B cell (primary cell): ENCODE measurements around the gene TMEM132E. TPM values are rescaled to one million over a fixed set of nuclear protein-coding genes. Genes with fewer than 3 reads are reported as not detected.

ENCODE experiments used
- ATAC-seq: fragments of 200-7000 bp; cut with Tn5 transposase; one replicate; pipeline ENCODE4 v1.10.0; 2021; ENCODE audit warnings: low read depth, mild to moderate bottlenecking, moderate number of reproducible peaks, moderate library complexity
- CTCF ChIA-PET: fragments of 350-600 bp; sonication (Branson Sonifier 250); formaldehyde crosslinking; loops from one replicate; lab custom pipeline; 2021; ENCODE audit warnings: antibody characterized with exemption, inconsistent platforms; lab: Charles Lee
- POLR2A ChIA-PET: fragments of 350-600 bp; sonication (Branson Sonifier 250); formaldehyde crosslinking; loops from one replicate; lab custom pipeline; 2021; ENCODE audit warnings: antibody characterized with exemption; lab: Charles Lee
- DNase-seq: peaks from one replicate; pipeline ENCODE4 v3.0.0; 2013
- H2AFZ ChIP-seq: 2 replicates; pipeline ENCODE4 v1.6.1; 2012; ENCODE audit warnings: mild to moderate bottlenecking, low read depth, low read length; ENCODE audit not compliant: insufficient read depth, poor library complexity, severe bottlenecking
- H3K27ac ChIP-seq, 2 donors: 1 replicate in 1 of 2; 2 replicates in 1 of 2; pipeline ENCODE4 v1.5.1; 2012 to 2013; ENCODE audit warnings: low read length in 2 of 2, mild to moderate bottlenecking in 2 of 2, moderate library complexity in 1 of 2
- H3K27me3 ChIP-seq, 4 experiments: fragments of 200-600 bp in 1 of 4; sonication (generic) in 1 of 4; replicated peaks in 1 of 4; 1 replicate in 2 of 4; 2 replicates in 2 of 4; pipeline versions ENCODE4 v1.6.1 to v1.7.0; 2013 to 2016; ENCODE audit warnings: low read length in 3 of 4, mild to moderate bottlenecking in 2 of 4, mixed read lengths in 1 of 4, moderate library complexity in 1 of 4; ENCODE audit not compliant: insufficient read depth in 4 of 4, control insufficient read depth in 3 of 4; ENCODE audit errors: control extremely low read depth in 1 of 4
- H3K36me3 ChIP-seq, 2 experiments: replicated peaks in 1 of 2; 1 replicate in 1 of 2; 2 replicates in 1 of 2; pipeline versions ENCODE4 v1.6.1 to v1.7.1; 2013; ENCODE audit warnings: low read length in 1 of 2; ENCODE audit not compliant: insufficient read depth in 2 of 2, control insufficient read depth in 1 of 2; ENCODE audit errors: control extremely low read depth in 1 of 2, extremely low read depth in 1 of 2
- H3K4me1 ChIP-seq, 2 donors: fragments of 200-600 bp in 1 of 2; sonication (generic) in 1 of 2; 1 replicate in 1 of 2; 2 replicates in 1 of 2; pipeline versions ENCODE4 v1.5.1 to v1.6.1; 2013 to 2017; ENCODE audit warnings: low read length in 2 of 2; ENCODE audit not compliant: control insufficient read depth in 2 of 2, insufficient read depth in 2 of 2
- H3K4me2 ChIP-seq: replicated peaks from 2 replicates; pipeline ENCODE3; 2012; ENCODE audit warnings: mild to moderate bottlenecking, low read depth, low read length; ENCODE audit not compliant: poor library complexity, severe bottlenecking
- H3K4me3 ChIP-seq, 5 experiments: fragments of 200-600 bp in 1 of 5; sonication (generic) in 1 of 5; 1 replicate in 3 of 5; 2 replicates in 2 of 5; pipeline versions ENCODE4 v1.5.1 to v1.7.0; 2011 to 2016; ENCODE audit warnings: low read length in 4 of 5, mild to moderate bottlenecking in 4 of 5, low read depth in 2 of 5, control low read depth in 1 of 5, moderate library complexity in 1 of 5; ENCODE audit not compliant: insufficient read depth in 1 of 5; ENCODE audit errors: control extremely low read depth in 1 of 5, extremely low read depth in 1 of 5
- H3K79me2 ChIP-seq: fragments of 200-600 bp; sonication (generic); one replicate; pipeline ENCODE4 v1.6.0; 2016; ENCODE audit warnings: low read length; ENCODE audit not compliant: control insufficient read depth, insufficient read depth
- H3K9ac ChIP-seq: fragments of 200-600 bp; sonication (generic); 2 replicates; pipeline ENCODE4 v1.6.1; 2017; ENCODE audit warnings: mild to moderate bottlenecking, low read length, moderate library complexity
- H3K9me3 ChIP-seq, 3 donors: one replicate each; pipeline versions ENCODE4 v1.6.1 to v1.7.1; 2013; ENCODE audit warnings: low read length in 2 of 3; ENCODE audit not compliant: control insufficient read depth in 2 of 3, insufficient read depth in 1 of 3; ENCODE audit errors: control extremely low read depth in 1 of 3
- H4K20me1 ChIP-seq: 2 replicates; pipeline ENCODE4 v1.6.0; 2012; ENCODE audit warnings: mild to moderate bottlenecking, low read length; ENCODE audit not compliant: insufficient read depth, control insufficient read depth, poor library complexity, severe bottlenecking
- H3K27ac Mint-ChIP-seq: one replicate; pipeline ENCODE4 v1.8.0; 2021; ENCODE audit warnings: mixed read lengths
- H3K27me3 Mint-ChIP-seq: one replicate; pipeline ENCODE4 v1.8.0; 2021; ENCODE audit warnings: mixed read lengths
- H3K4me1 Mint-ChIP-seq: one replicate; pipeline ENCODE4 v1.8.0; 2021; ENCODE audit warnings: mixed read lengths
- H3K4me3 Mint-ChIP-seq: one replicate; pipeline ENCODE4 v1.8.0; 2021; ENCODE audit warnings: mixed read lengths
- H3K9me3 Mint-ChIP-seq: one replicate; pipeline ENCODE4 v1.8.0; 2022; ENCODE audit warnings: mixed read lengths; ENCODE audit not compliant: insufficient read depth
- CTCF ChIP-seq: fragments of 200-600 bp; IDR thresholded peaks from one replicate; pipeline ENCODE4 v1.8.0; 2022; ENCODE audit warnings: antibody characterized with exemption, mild to moderate bottlenecking
- EZH2 ChIP-seq: IDR thresholded peaks from 2 replicates; pipeline ENCODE4 v1.6.1; 2012; ENCODE audit warnings: borderline replicate concordance, low read depth, mild to moderate bottlenecking, moderate library complexity, low read length; ENCODE audit not compliant: insufficient read depth, poor library complexity, severe bottlenecking
- WGBS: methylation state at CpG from one replicate; pipeline ENCODE4 v1.1.5; 2013; ENCODE audit warnings: missing lambda C conversion rate; ENCODE audit not compliant: insufficient coverage; 5-methylcytosine and 5-hydroxymethylcytosine counted together
- intact Hi-C: fragments of 100-400 bp; cut with micrococcal nuclease; formaldehyde crosslinking; loops from one replicate; pipeline ENCODE4 v1.10.0; 2022
- polyA plus RNA-seq: library from polyadenylated mRNA; depleted of rRNA; stranded (reverse); fragments of >200 nt; gene quantifications from 2 replicates; pipeline ENCODE4 v1.2.3, GENCODE V29; 2012
- total RNA-seq, 2 donors: library from RNA; stranded (reverse); fragments of 120-200 nt in 1 of 2; gene quantifications; 1 replicate in 1 of 2; 2 replicates in 1 of 2; pipeline versions ENCODE4 v1.2.3 to v1.2.4, GENCODE V29; 2013 to 2022

Gene TMEM132E
- total and polyA plus RNA-seq, 2 donors (not counting 1 experiment from before 2014, with no cell fraction given) = not detected

GRCh38 chr17:34610039-34610438 is 30.7 kb downstream of the TMEM132E start:
- Histone ChIP-seq H3K4me2 (no peak overlapping the region), H3K79me2 (no peaks in the 10 kb centered on the region), H3K27ac (no peak overlapping the region), H3K27me3 (peaks cover 0 to 22% (median 0%) of the 10 kb centered on the region in 4 experiments), H2AFZ (no peak overlapping the region), H3K9ac (no peak overlapping the region), H3K4me1 (no peaks in the 10 kb centered on the region), H3K36me3 (no peaks in the 10 kb centered on the region), H3K4me3 (no peak overlapping the region), H4K20me1 (no peaks in the 10 kb centered on the region), H3K9me3 (no peaks in the 10 kb centered on the region)
- CTCF ChIA-PET = no interaction called here
- H3K9me3 Mint-ChIP-seq = no peaks in the 10 kb centered on the region
- ATAC-seq (no peak), DNase-seq (no peak)
- intact Hi-C loops = no loop called here
- WGBS = 83% methylated on average over 3 of the region's 5 CpGs
- TF ChIP-seq EZH2 (no peak), CTCF (no peak)
- POLR2A ChIA-PET = no interaction called here
- H3K4me3 Mint-ChIP-seq = no peak overlapping the region
- H3K27me3 Mint-ChIP-seq = peaks cover 59% of the 10 kb centered on the region
- no peak overlapping the region for H3K27ac Mint-ChIP-seq
- no peaks in the 10 kb centered on the region for H3K4me1 Mint-ChIP-seq

GRCh38 chr17:34610506-34610905 is 31.1 kb downstream of the TMEM132E start:
- no peak for ATAC-seq
- Histone ChIP-seq H2AFZ (no peak overlapping the region), H3K9me3 (no peaks in the 10 kb centered on the region), H3K27me3 (peaks cover 0 to 18% (median 0%) of the 10 kb centered on the region in 4 experiments), H3K36me3 (no peaks in the 10 kb centered on the region), H3K79me2 (no peaks in the 10 kb centered on the region), H3K27ac (no peak overlapping the region), H3K9ac (no peak overlapping the region), H3K4me2 (no peak overlapping the region), H3K4me1 (no peaks in the 10 kb centered on the region), H3K4me3 (no peak overlapping the region), H4K20me1 (no peaks in the 10 kb centered on the region)
- CTCF ChIA-PET = no interaction called here
- POLR2A ChIA-PET = no interaction called here
- TF ChIP-seq EZH2 (no peak), CTCF (no peak)
- Mint-ChIP-seq H3K27me3 (peaks cover 64% of the 10 kb centered on the region), H3K4me3 (no peak overlapping the region), H3K9me3 (no peaks in the 10 kb centered on the region), H3K27ac (no peak overlapping the region), H3K4me1 (no peaks in the 10 kb centered on the region)
- WGBS = 51% methylated on average over 3 of the region's 6 CpGs
- intact Hi-C loops = no loop called here
- DNase-seq = no peak
